RWPE2 (cell line): ENCODE results near the gene YIPF3.
A peak's percentile ranks its signal among the peaks of the same experiment; 100 is the strongest.

Source experiments
- ATAC-seq: fragments of 200-7000 bp; cut with Tn5 transposase; 3 replicates; pipeline ENCODE4 v1.9.1; 2021; ENCODE audit warnings: low read depth
- DNase-seq: peaks from one replicate; pipeline ENCODE4 v3.0.0-alpha.2; 2020; ENCODE audit warnings: low spot score
- H3K27ac ChIP-seq: fragments of 450-650 bp; 2 replicates; pipeline ENCODE4 v1.5.1; 2017; ENCODE audit warnings: mild to moderate bottlenecking; ENCODE audit not compliant: poor library complexity, severe bottlenecking
- H3K27me3 ChIP-seq: fragments of 250-450 bp; sonication (Bioruptor Pico); 2 replicates; pipeline ENCODE4 v1.5.1; 2021; ENCODE audit warnings: mild to moderate bottlenecking, moderate library complexity; ENCODE audit not compliant: insufficient read depth, poor library complexity, severe bottlenecking
- H3K36me3 ChIP-seq: fragments of 250-450 bp; sonication (Bioruptor Pico); 2 replicates; pipeline ENCODE4 v1.5.1; 2020; ENCODE audit warnings: low read depth, mild to moderate bottlenecking, moderate library complexity
- H3K4me1 ChIP-seq: fragments of 250-450 bp; sonication (Bioruptor Pico); 2 replicates; pipeline ENCODE4 v1.5.1; 2021; ENCODE audit warnings: mild to moderate bottlenecking, moderate library complexity; ENCODE audit not compliant: insufficient read depth, poor library complexity, severe bottlenecking
- H3K4me3 ChIP-seq: fragments of 250-450 bp; sonication (Bioruptor Pico); 2 replicates; pipeline ENCODE4 v1.5.1; 2021; ENCODE audit warnings: mild to moderate bottlenecking, moderate library complexity; ENCODE audit not compliant: severe bottlenecking
- H3K9me3 ChIP-seq: fragments of 250-450 bp; sonication (Bioruptor Pico); 2 replicates; pipeline ENCODE4 v1.5.1; 2021; ENCODE audit warnings: mild to moderate bottlenecking, moderate library complexity; ENCODE audit not compliant: severe bottlenecking
- CTCF ChIP-seq: fragments of 450-650 bp; IDR thresholded peaks from one replicate; pipeline ENCODE4 v1.5.1; 2017; ENCODE audit warnings: mild to moderate bottlenecking, moderate library complexity; ENCODE audit not compliant: poor library complexity, severe bottlenecking

The YIPF3 gene

GRCh38 chr6:43516367-43516696 lies 394 bp downstream of the YIPF3 start:
- ATAC-seq = peak; percentile 40
- Histone ChIP-seq H3K27ac (peak overlapping the region; percentile 43), H3K4me3 (peak overlapping the region; percentile 79), H3K36me3 (peaks cover 53% of the 10 kb centered on the region), H3K9me3 (no peaks in the 10 kb centered on the region), H3K27me3 (no peaks in the 10 kb centered on the region), H3K4me1 (no peaks in the 10 kb centered on the region)
- TF ChIP-seq CTCF = no peak
- DNase-seq = no peak

GRCh38 chr6:43515808-43516207 lies 918 bp downstream of the YIPF3 start:
- no peak for TF ChIP-seq CTCF
- no peak for DNase-seq
- no peak for ATAC-seq
- peaks cover 48% of the 10 kb centered on the region for H3K36me3 ChIP-seq
- H3K27ac ChIP-seq = peak overlapping the region; percentile 43
- no peaks in the 10 kb centered on the region for H3K9me3 ChIP-seq
- peak overlapping the region; percentile 79 for H3K4me3 ChIP-seq
- no peaks in the 10 kb centered on the region for H3K4me1 ChIP-seq
- H3K27me3 ChIP-seq = no peaks in the 10 kb centered on the region

GRCh38 chr6:43511824-43512415 lies 4.8 kb downstream of the YIPF3 start:
- no peaks in the 10 kb centered on the region for H3K27me3 ChIP-seq
- peaks cover 26% of the 10 kb centered on the region for H3K36me3 ChIP-seq
- H3K27ac ChIP-seq = no peak overlapping the region
- no peak overlapping the region for H3K4me3 ChIP-seq
- DNase-seq (no peak), ATAC-seq (no peak)
- H3K9me3 ChIP-seq = no peaks in the 10 kb centered on the region
- no peak for TF ChIP-seq CTCF
- H3K4me1 ChIP-seq = no peaks in the 10 kb centered on the region

GRCh38 chr6:43510827-43511163 lies 5.9 kb downstream of the YIPF3 start:
- Histone ChIP-seq H3K36me3 (peaks cover 26% of the 10 kb centered on the region), H3K27ac (peak overlapping the region; percentile 12), H3K4me1 (no peaks in the 10 kb centered on the region), H3K4me3 (peak overlapping the region; percentile 47), H3K27me3 (no peaks in the 10 kb centered on the region), H3K9me3 (no peaks in the 10 kb centered on the region)
- no peak for TF ChIP-seq CTCF
- ATAC-seq (peak; percentile 2; the same call in 1 of the 3 replicates), DNase-seq (no peak)

- peaks cover 21% of the 10 kb centered on the region for H3K36me3 ChIP-seq
- no peaks in the 10 kb centered on the region for H3K4me1 ChIP-seq
- TF ChIP-seq CTCF = no peak
- peak within 1 kb of the TSS; percentile 12 for H3K27ac ChIP-seq
- no peaks in the 10 kb centered on the region for H3K9me3 ChIP-seq
- peak within 1 kb of the TSS; percentile 47 for H3K4me3 ChIP-seq
- no peaks in the 10 kb centered on the region for H3K27me3 ChIP-seq
- ATAC-seq = peak; percentile 73
- no peak for DNase-seq
Measured at GRCh38 chr6:43509984-43510826, 6.5 kb downstream of the YIPF3 start, which contains the start of gene LRRC73. LRRC73 (minus strand) TSS chr6:43510346; CDS start chr6:43509785, 561 bp downstream.
